ENCODE data around the gene ALG10.
A peak's percentile ranks its signal among the peaks of the same experiment; 100 is the strongest.
"Not testable (repeated sequence)": the region's sequence is repeated elsewhere in the genome, so short reads cannot be mapped to it uniquely, and the experiment has no call there.

The ALG10 gene

DNA sequence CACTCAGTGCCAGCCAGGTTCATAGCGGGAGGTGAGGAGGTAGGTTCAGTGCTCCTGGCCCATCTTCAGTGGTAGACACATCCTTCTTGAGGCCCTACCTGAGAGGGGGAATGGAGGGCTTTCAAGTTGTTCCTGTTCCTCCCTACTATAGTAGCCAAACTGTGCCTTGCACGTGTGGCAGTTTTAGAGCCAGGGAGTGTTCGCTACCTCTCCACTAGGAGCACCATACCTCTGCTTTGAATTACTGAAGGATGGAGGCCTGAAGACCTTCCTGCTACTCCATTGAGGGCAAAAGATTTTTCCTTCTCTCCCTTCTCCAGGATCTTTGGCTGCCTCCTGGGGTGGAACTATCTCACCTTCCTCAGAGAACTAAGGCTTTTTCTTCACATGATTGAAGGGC is 5.9 kb upstream of the ALG10 start:
- TF ChIP-seq, protein P1, sequence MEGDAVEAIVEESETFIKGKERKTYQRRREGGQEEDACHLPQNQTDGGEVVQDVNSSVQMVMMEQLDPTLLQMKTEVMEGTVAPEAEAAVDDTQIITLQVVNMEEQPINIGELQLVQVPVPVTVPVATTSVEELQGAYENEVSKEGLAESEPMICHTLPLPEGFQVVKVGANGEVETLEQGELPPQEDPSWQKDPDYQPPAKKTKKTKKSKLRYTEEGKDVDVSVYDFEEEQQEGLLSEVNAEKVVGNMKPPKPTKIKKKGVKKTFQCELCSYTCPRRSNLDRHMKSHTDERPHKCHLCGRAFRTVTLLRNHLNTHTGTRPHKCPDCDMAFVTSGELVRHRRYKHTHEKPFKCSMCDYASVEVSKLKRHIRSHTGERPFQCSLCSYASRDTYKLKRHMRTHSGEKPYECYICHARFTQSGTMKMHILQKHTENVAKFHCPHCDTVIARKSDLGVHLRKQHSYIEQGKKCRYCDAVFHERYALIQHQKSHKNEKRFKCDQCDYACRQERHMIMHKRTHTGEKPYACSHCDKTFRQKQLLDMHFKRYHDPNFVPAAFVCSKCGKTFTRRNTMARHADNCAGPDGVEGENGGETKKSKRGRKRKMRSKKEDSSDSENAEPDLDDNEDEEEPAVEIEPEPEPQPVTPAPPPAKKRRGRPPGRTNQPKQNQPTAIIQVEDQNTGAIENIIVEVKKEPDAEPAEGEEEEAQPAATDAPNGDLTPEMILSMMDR (IDR thresholded peaks at IDR 0.05; ENCODE audit: extremely low read depth, missing control alignments), result no peak
- DNase-seq (ENCODE audit: low spot score), result no peak

DNA sequence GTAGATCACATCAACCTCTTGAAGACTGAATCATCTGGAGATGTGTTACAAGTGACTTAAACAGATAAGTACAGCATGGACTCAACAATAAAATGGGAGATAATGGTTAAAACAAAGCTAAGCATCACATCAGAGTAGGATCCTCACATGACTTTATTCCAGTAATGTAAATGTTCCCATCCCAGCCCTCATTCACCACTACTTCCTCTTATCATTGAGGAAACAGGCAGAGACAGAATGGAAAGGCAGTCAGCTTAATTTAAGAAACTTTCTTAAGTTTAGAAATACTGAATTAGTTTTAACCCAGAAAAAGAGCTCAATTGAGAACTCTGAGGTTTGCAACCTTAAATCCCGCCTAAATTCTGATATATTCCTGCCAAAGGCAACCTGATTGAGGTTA is 1.2 kb upstream of the ALG10 start:
- DNase-seq (ENCODE audit: low spot score), result no peak
- TF ChIP-seq, protein P1 (IDR thresholded peaks at IDR 0.05; ENCODE audit: extremely low read depth, missing control alignments), result no peak

DNA sequence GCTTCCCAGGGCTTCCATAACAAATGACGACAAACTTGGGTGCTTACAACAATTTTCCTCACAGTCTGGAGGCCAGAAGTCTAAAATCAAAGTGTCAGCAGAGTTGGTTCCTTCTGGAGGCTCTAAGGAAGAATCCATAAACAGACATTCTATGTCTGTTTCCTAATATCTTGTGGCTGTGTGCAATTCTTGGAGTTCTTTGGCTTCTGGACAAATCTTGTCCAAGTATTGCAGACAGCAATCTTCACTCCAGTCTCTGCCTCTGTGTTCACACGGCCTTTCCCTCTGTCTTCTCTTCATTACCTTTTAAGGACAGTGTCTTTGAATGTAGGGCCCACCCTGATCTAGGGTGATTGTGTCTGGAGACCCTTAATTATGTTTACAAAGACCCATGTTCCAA is 5.4 kb downstream of the ALG10 start:
- DNase-seq (ENCODE audit: low spot score), result not testable (repeated sequence)

DNA sequence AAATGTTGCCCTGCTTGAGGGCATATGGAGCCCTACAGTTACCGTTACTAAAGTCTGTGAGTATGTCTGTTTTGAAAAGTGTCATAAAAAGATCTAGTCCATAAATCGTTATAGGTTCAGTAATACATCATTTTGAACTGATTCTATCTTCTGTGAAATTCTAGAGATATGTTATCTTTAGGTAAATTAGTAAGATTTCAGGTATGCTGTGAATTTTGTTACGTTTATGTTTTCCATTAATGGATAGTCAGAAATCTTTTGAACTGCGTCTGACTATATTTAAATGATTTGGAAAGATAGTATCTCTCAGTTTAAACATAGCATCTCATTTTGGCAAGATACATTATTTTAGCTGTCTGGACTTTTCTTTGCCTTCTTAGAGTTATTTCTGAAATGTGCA is 8.3 kb downstream of the ALG10 start:
- no peak for DNase-seq (ENCODE audit: low spot score)

DNA sequence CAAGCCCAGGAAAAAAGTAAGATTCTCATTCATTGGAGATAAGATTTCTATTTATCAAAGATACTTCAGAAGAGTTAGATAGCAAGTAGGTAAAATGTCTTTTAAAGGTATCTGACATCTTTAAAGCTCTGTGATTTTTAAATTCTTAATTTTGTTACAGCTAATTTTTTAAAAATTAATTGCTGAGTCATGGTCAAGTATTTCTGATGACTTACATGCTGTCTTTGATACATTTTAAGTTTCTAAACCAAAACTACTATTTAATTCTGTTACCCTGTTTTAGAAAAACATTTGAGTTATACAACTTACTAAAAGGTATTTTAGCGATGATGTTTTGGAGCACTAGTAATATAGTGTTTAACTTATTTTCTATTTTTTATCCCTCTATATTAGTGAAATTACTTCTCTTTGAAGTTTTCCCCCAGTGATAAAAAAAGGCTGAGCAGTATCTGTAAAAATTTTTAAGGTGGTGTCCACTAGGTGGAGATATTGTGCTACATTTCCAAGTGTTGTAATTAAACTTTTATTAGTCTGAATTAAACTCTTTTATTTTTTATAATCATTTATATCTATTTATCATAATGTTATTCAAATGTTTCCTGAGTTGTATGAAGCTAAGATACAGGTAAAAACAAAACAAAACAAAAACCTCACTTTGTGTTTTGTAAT is 11.5 kb downstream of the ALG10 start:
- peak; percentile 3 for DNase-seq (ENCODE audit: low spot score)

More for the DNA sequence above, 8.3 kb downstream of the ALG10 start:
- TF ChIP-seq, protein P1 (IDR thresholded peaks at IDR 0.05; ENCODE audit: extremely low read depth, missing control alignments), result no peak

DNA sequence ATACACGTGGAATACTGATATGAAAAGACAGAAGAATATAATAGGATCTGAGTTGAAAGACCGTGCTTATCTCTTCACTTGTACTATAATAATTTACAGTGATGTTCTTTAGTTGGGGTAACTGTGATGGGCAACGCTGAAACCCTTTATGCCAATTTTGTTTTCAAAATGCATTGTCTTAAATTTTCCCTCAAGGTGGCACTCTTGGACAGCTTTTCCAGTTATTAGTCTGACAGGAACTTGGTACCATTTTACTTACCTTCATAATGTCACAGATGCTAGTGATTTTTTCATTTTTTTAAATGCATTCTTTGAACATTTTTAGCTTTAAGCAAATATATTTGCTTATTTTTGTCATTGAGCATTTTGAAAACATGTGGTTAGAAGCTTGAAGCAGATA is 16.1 kb downstream of the ALG10 start:
- DNase-seq (ENCODE audit: low spot score), result not testable (repeated sequence)

More for the DNA sequence above, 11.5 kb downstream of the ALG10 start:
- TF ChIP-seq, protein P1 (IDR thresholded peaks at IDR 0.05; ENCODE audit: extremely low read depth, missing control alignments), result peak; percentile 12

DNA sequence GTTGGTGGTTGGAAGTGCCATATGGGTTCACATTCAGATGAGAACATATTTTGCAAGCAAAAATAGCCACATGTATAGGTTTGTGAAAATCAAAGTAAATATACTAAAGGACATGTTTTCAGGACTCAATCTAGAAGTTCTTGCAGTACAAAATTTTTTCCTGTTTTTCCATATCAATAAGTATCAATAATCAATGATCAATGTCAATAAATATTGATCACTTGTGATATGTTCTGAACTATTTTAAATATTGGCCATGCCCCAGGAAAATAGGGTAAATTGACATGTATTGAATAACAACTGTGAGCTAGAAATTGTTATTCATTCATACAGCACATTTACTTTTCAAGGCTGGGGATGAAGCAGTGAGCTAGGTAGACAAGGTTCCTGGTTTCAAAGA is 24.3 kb downstream of the ALG10 start:
- DNase-seq (ENCODE audit: low spot score), result no peak

GRCh38 chr12:34047855-34048254 is 25.6 kb downstream of the ALG10 start:
- DNase-seq (ENCODE audit: low spot score), result not testable (repeated sequence)

More for the DNA sequence above, 24.3 kb downstream of the ALG10 start:
- TF ChIP-seq, protein P1 (IDR thresholded peaks at IDR 0.05; ENCODE audit: extremely low read depth, missing control alignments), result no peak

GRCh38 chr12:34048714-34049113 is 26.4 kb downstream of the ALG10 start:
- DNase-seq (ENCODE audit: low spot score), result no peak
- TF ChIP-seq, protein P1 (IDR thresholded peaks at IDR 0.05; ENCODE audit: extremely low read depth, missing control alignments), result no peak
